ENCODE measurements around the gene PHLDB1.
A peak's percentile ranks its signal among the peaks of the same experiment; 100 is the strongest.
"Not testable (repeated sequence)": the region's sequence is repeated elsewhere in the genome, so short reads cannot be mapped to it uniquely, and the experiment has no call there.

The PHLDB1 gene

DNA sequence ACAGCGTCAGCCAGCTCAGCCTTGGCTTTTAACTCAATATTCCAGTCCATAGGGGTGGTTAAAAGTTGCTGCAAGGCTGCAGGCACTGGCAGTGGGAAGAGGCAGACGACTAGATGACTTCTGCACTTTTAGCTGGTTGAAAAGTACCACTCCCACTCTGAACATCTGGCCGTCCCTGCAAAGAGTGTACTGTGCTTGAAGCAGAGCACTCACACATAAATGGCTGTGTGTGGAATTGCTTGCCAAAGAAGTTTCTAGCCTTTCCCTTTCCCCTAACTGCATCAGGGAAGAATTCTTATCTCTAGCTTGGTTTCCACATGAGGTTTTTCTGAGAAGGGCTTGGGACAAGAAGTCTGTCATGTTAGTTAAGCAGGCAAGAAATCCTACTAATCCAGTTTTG, 5.1 kb upstream of the PHLDB1 start:
- Histone ChIP-seq H3K9me3 (ENCODE audit: low read depth, low read length) (no peaks in the 10 kb centered on the region), H3K27ac (peak overlapping the region; percentile 27), H3K4me3 (no peak overlapping the region), H3K9ac (ENCODE audit: insufficient read length) (no peak overlapping the region), H3K36me3 (ENCODE audit: insufficient read depth, low read length) (peaks cover 41% of the 10 kb centered on the region)
- DNase-seq (ENCODE audit: low read depth, low spot score) = no peak
- TF ChIP-seq EZH2 (IDR thresholded peaks at IDR 0.05) = no peak
- TF ChIP-seq POLR2AphosphoS5 (IDR thresholded peaks at IDR 0.05; ENCODE audit: borderline replicate concordance, low read depth, low read length) = no peak
- no peak for TF ChIP-seq FOXP2 (optimal IDR thresholded peaks at IDR 0.05; ENCODE audit: control extremely low read depth, extremely low read length, insufficient read depth)

DNA sequence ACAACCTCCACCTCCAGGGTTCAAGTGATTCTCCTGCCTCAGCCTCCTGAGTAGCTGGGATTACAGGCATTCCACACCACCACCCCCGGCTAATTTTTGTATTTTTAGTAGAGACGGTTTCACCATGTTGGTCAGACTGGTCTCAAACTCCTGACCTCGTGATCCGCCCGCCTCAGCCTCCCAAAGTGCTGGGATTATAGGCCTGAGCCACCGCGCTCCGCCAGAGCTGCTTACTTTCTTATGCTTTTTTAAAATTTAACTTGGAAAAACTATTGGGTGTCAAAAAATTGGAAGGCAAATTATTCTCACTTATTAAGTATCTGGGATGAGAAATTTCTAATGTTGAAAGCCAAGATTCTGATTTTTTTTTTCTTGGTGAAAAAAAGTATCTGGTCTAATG, 3.7 kb upstream of the PHLDB1 start:
- peak overlapping the region; percentile 91 for H3K27ac ChIP-seq
- H3K9me3 ChIP-seq (ENCODE audit: low read depth, low read length); H3K9ac ChIP-seq (ENCODE audit: insufficient read length); H3K4me3 ChIP-seq; DNase-seq (ENCODE audit: low read depth, low spot score): not testable (repeated sequence)
- peaks cover 31% of the 10 kb centered on the region for H3K36me3 ChIP-seq (ENCODE audit: insufficient read depth, low read length)

DNA sequence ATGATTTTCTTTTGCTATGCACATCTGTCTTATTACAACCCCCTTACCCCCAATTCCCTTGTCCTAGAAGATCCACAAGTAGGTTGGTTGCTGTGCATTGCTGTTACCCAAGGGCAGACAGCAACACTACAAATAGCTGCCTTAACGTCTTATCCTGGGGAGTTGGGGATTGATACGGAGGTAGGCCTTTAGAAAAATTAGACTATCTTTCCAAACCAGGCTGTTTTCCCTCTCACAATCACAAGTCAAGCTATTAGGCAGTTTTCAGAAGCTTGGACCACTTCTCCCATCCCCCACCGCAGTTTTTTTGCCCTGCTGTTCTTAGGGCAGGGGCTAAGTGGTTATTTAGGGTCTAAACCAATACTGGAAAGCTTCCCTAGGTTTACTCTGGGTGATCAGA, 2.8 kb upstream of the PHLDB1 start:
- Histone ChIP-seq H3K27ac (peak overlapping the region; percentile 91), H3K9ac (ENCODE audit: insufficient read length) (peak overlapping the region; percentile 36), H3K36me3 (ENCODE audit: insufficient read depth, low read length) (peaks cover 27% of the 10 kb centered on the region), H3K4me3 (no peak overlapping the region), H3K9me3 (ENCODE audit: low read depth, low read length) (no peaks in the 10 kb centered on the region)
- DNase-seq (ENCODE audit: low read depth, low spot score) = no peak
- TF ChIP-seq EZH2 (IDR thresholded peaks at IDR 0.05) (no peak), FOXP2 (optimal IDR thresholded peaks at IDR 0.05; ENCODE audit: control extremely low read depth, extremely low read length, insufficient read depth) (no peak), POLR2AphosphoS5 (IDR thresholded peaks at IDR 0.05; ENCODE audit: borderline replicate concordance, low read depth, low read length) (no peak)

- TF ChIP-seq POLR2AphosphoS5 (IDR thresholded peaks at IDR 0.05; ENCODE audit: borderline replicate concordance, low read depth, low read length) = peak; percentile 59; the same call in 1 of the 2 replicates
- peak; percentile 95 for TF ChIP-seq FOXP2 (optimal IDR thresholded peaks at IDR 0.05; ENCODE audit: control extremely low read depth, extremely low read length, insufficient read depth)
- TF ChIP-seq EZH2 (IDR thresholded peaks at IDR 0.05) = no peak
- H3K9ac ChIP-seq (ENCODE audit: insufficient read length) = peak overlapping the region; percentile 36
Observed at GRCh38 chr11:118605116-118605867, 2.1 kb upstream of the PHLDB1 start.

DNA sequence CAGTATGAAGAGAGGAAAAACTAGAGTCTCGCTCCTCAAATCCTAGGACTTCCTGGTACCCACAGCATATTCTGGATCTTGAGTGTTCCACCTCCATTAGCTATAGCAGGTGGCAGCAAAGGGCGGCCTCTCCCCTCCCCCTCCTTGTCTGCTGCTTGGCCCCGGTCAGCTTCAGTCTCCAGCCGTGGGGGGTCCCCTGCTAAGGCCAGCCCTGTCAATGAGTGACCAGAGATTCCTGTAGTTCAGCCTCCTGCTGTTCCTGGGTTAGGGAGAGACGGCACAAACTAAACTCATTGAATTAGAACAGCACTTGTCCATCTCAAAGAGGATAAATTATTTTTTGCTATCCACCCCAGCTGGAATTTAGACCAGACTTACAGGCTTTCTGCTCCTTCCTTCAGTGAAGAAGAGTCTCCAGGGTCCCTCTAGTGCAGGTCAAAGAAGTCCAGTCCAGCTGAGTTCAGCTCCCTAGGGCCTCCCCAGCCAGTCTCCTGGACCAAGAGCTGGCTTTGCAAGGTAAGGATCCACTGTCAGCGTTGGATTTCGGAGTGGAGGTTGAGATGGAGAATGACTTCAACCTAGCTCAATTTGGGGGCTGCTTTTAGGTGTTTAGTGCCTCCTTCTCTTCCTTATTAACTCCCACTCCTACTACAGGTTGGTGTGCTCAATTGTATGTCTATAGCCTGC, 1.1 kb upstream of the PHLDB1 start:
- no peak overlapping the region for H3K9ac ChIP-seq (ENCODE audit: insufficient read length)
- TF ChIP-seq POLR2AphosphoS5 (IDR thresholded peaks at IDR 0.05; ENCODE audit: borderline replicate concordance, low read depth, low read length) (no peak), FOXP2 (optimal IDR thresholded peaks at IDR 0.05; ENCODE audit: control extremely low read depth, extremely low read length, insufficient read depth) (no peak), EZH2 (IDR thresholded peaks at IDR 0.05) (no peak)

More at GRCh38 chr11:118605116-118605867, 2.1 kb upstream of the PHLDB1 start:
- H3K36me3 ChIP-seq (ENCODE audit: insufficient read depth, low read length) = peaks cover 20% of the 10 kb centered on the region
- H3K27ac ChIP-seq = peak overlapping the region; percentile 91
- no peaks in the 10 kb centered on the region for H3K9me3 ChIP-seq (ENCODE audit: low read depth, low read length)
- H3K4me3 ChIP-seq = peak overlapping the region; percentile 63
- peak; percentile 76 for DNase-seq (ENCODE audit: low read depth, low spot score)

DNA sequence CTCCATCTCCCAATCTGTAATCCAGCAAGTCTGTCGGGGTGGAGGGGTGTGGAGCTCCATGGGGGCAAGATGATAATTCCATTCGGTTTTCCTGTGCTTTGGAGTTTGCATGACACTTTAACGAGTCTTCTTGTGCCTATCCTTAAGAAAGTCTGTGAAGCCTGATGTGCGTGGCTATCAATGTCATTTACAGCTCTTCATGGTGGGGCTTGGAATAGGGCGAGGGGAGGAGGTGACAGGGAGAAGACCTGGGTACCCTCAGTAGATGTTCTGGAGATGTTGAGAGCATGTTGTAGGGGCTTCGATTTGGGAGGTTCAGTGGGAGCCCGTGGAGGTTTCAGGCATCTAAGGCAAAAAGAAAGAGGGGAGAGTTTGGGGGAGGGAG, 579 bp upstream of the PHLDB1 start:
- H3K9ac ChIP-seq (ENCODE audit: insufficient read length) = no peak overlapping the region
- H3K27ac ChIP-seq = peak overlapping the region; percentile 88
- H3K36me3 ChIP-seq (ENCODE audit: insufficient read depth, low read length) = peaks cover 10% of the 10 kb centered on the region
- H3K9me3 ChIP-seq (ENCODE audit: low read depth, low read length) = no peaks in the 10 kb centered on the region
- TF ChIP-seq POLR2AphosphoS5 (IDR thresholded peaks at IDR 0.05; ENCODE audit: borderline replicate concordance, low read depth, low read length) = no peak
- no peak for TF ChIP-seq EZH2 (IDR thresholded peaks at IDR 0.05)
- no peak for TF ChIP-seq FOXP2 (optimal IDR thresholded peaks at IDR 0.05; ENCODE audit: control extremely low read depth, extremely low read length, insufficient read depth)
- DNase-seq (ENCODE audit: low read depth, low spot score) = no peak
- no peak overlapping the region for H3K4me3 ChIP-seq

More for the DNA sequence above, 1.1 kb upstream of the PHLDB1 start:
- H3K36me3 ChIP-seq (ENCODE audit: insufficient read depth, low read length) = peaks cover 15% of the 10 kb centered on the region
- H3K9me3 ChIP-seq (ENCODE audit: low read depth, low read length) = no peaks in the 10 kb centered on the region
- no peak for DNase-seq (ENCODE audit: low read depth, low spot score)
- no peak overlapping the region for H3K4me3 ChIP-seq
- H3K27ac ChIP-seq = peak overlapping the region; percentile 88

DNA sequence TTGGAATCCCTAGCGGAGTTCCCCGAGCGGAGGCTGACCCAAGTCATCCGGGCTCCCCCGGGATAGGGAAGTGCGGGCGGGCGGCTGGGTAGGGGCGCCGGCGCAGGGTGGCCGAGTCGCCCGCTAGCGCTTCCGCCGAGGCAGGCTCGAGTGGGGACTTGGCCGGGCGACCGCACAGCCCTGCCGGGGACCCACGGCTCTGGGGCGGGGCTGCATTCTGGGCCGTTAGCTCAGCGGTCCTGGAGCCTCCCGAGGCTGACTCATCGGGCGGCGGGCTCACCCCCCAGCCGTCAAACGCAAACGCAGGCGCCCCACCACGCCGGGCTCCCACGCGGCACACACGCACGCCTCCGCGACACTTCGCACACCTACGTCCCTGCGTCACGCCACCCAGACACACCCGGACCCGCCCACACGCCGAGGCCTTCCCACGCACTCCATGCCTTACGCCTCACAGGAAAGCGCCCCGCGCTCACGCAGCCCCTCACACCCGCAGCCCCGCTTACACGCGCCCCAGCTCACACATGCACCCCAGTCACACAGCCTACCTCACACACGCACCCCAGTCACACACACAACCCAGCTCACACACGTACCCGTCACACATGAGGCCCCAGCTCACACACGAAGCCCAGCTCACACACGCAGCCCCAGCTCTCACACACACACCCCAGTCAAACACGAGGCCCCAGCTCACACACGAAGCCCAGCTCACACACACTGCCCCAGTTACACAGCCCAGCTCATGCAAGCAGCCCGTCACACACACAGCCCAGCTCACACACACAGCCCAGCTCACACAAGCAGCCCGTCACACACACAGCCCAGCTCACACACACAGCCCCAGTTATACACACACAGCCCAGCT, 1.2 kb downstream of the PHLDB1 start:
- Histone ChIP-seq H3K27ac (no peak overlapping the region), H3K9me3 (ENCODE audit: low read depth, low read length) (no peaks in the 10 kb centered on the region), H3K4me3 (peak overlapping the region; percentile 56), H3K36me3 (ENCODE audit: insufficient read depth, low read length) (no peaks in the 10 kb centered on the region), H3K9ac (ENCODE audit: insufficient read length) (no peak overlapping the region)
- DNase-seq (ENCODE audit: low read depth, low spot score) = no peak
- no peak for TF ChIP-seq FOXP2 (optimal IDR thresholded peaks at IDR 0.05; ENCODE audit: control extremely low read depth, extremely low read length, insufficient read depth)
- no peak for TF ChIP-seq EZH2 (IDR thresholded peaks at IDR 0.05)
- no peak for TF ChIP-seq POLR2AphosphoS5 (IDR thresholded peaks at IDR 0.05; ENCODE audit: borderline replicate concordance, low read depth, low read length)
